Activated T-cell treated with anti-CD3 and anti-CD28 coated beads for 24 hours (primary cell): ENCODE results near the gene TMEM163.
"Not testable (repeated sequence)": the region's sequence is repeated elsewhere in the genome, so short reads cannot be mapped to it uniquely, and the experiment has no call there.

Source experiments
- DNase-seq: peaks from one replicate; pipeline ENCODE4 v3.0.0-alpha.2; 2020; ENCODE audit warnings: low read depth

TMEM163 gene

GRCh38 chr2:134663451-134664450 lies 55.0 kb downstream of the TMEM163 start:
- no peak for DNase-seq

GRCh38 chr2:134662751-134663150 lies 56.0 kb downstream of the TMEM163 start:
- DNase-seq: no peak

- no peak for DNase-seq
Measured at GRCh38 chr2:134660626-134661402, 58.0 kb downstream of the TMEM163 start.

- no peak for DNase-seq
Measured at GRCh38 chr2:134659724-134660123, 59.1 kb downstream of the TMEM163 start.

GRCh38 chr2:134657650-134658250 lies 61.0 kb downstream of the TMEM163 start:
- no peak for DNase-seq

- not testable (repeated sequence) for DNase-seq
Measured at GRCh38 chr2:134656391-134656790, 62.4 kb downstream of the TMEM163 start.

GRCh38 chr2:134648586-134648985 lies 70.2 kb downstream of the TMEM163 start:
- DNase-seq: no peak

GRCh38 chr2:134647607-134648256 lies 71.1 kb downstream of the TMEM163 start:
- DNase-seq: no peak

- no peak for DNase-seq
Measured at GRCh38 chr2:134642938-134643337, 75.9 kb downstream of the TMEM163 start.

GRCh38 chr2:134640494-134640893 lies 78.3 kb downstream of the TMEM163 start:
- no peak for DNase-seq

GRCh38 chr2:134639265-134639664 lies 79.5 kb downstream of the TMEM163 start:
- no peak for DNase-seq

GRCh38 chr2:134636714-134637113 lies 82.1 kb downstream of the TMEM163 start:
- DNase-seq: no peak

GRCh38 chr2:134634054-134634753 lies 84.6 kb downstream of the TMEM163 start:
- DNase-seq: no peak

GRCh38 chr2:134630504-134631159 lies 88.2 kb downstream of the TMEM163 start:
- no peak for DNase-seq

GRCh38 chr2:134628453-134628852 lies 90.3 kb downstream of the TMEM163 start:
- no peak for DNase-seq

GRCh38 chr2:134626781-134627180 lies 92.0 kb downstream of the TMEM163 start:
- no peak for DNase-seq

GRCh38 chr2:134625311-134625710 lies 93.5 kb downstream of the TMEM163 start:
- DNase-seq: no peak

- DNase-seq: no peak
Measured at GRCh38 chr2:134623796-134624195, 95.0 kb downstream of the TMEM163 start.

GRCh38 chr2:134623046-134623445 lies 95.8 kb downstream of the TMEM163 start:
- DNase-seq: no peak

- no peak for DNase-seq
Measured at GRCh38 chr2:134621939-134622705, 96.7 kb downstream of the TMEM163 start.
